GM12892 (cell line): ENCODE data around the gene PAX7.

Experiments
- POLR2A ChIP-seq: IDR thresholded peaks from 2 replicates; pipeline ENCODE4 v1.6.1; 2011; ENCODE audit warnings: low read depth, low read length, control low read depth
- POLR2AphosphoS5 ChIP-seq: IDR thresholded peaks from 2 replicates; pipeline ENCODE4 v1.6.1; 2011; ENCODE audit warnings: low read depth, low read length, control low read depth
- TAF1 ChIP-seq: IDR thresholded peaks from 2 replicates; pipeline ENCODE4 v1.6.1; 2011; ENCODE audit warnings: low read depth, mild to moderate bottlenecking, control low read depth, low read length, borderline replicate concordance

DNA sequence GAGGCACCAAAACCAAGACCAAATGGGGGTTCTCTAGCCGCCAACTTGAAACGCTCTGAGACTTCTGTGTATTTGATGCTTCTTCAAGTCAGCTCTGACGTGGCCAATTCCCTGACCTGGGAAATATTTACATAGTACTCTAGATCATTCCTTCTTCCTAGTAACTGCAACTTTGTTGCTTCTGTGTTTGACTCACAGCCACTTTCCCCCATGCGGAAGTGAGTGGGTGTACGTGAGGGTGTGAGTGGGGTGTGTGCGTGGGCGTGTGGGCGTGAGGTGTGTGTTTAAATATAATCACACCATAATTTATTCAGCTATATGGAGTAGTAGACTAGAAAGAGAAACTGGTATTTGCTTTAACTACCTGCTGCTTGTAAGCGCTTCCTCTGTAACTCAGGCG is 117.8 kb downstream of the PAX7 start:
- TF ChIP-seq TAF1, result no peak
- TF ChIP-seq POLR2AphosphoS5, result no peak
- TF ChIP-seq POLR2A, result no peak
